HG03439 (cell line): ENCODE measurements around the gene SAC3D1.
"Not testable (repeated sequence)": the region's sequence is repeated elsewhere in the genome, so short reads cannot be mapped to it uniquely, and the experiment has no call there.

Experiments used
- ATAC-seq: cut with Tn5 transposase; IDR thresholded peaks from one replicate; pipeline ENCODE4 v1.9.1; 2021; ENCODE audit warnings: mild to moderate bottlenecking, moderate library complexity; ENCODE audit not compliant: unreplicated experiment

Gene SAC3D1

GRCh38 chr11:65040847-65041622 lies at the start of gene SAC3D1:
Gene SAC3D1 (plus strand): TSS chr11:65041210. CDS start chr11:65041293, 83 bp downstream.
- peak; percentile 81 for ATAC-seq

- no peak for ATAC-seq
These were observed 46.7 kb upstream of the SAC3D1 start for GRCh38 chr11:64994318-64994717.

- no peak for ATAC-seq
These were observed 44.7 kb upstream of the SAC3D1 start for GRCh38 chr11:64996327-64996709.

GRCh38 chr11:64996710-64997380 lies 44.2 kb upstream of the SAC3D1 start, which contains the start of gene BATF2:
Gene BATF2 (minus strand): TSS chr11:64996971. CDS start chr11:64996914, 57 bp downstream.
- no peak for ATAC-seq

DNA sequence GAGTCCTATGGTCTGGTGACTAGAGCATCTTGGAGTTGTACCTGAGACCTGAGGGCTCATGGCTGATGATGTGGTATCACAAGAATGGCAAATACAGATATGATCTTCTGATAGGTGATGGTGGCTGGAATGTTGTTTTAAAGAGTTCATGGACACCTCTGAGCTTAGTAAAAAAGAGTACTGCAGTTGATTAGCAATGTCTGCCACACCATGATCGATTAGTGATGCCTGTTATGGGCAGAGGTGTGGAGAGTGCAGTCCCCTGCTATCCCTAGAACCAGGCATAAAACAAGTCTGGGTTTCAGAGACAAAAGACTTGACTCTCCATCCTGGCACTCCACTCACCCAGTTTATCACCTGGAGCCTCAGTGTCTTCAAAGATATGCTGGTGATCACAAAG lies 42.9 kb upstream of the SAC3D1 start:
- ATAC-seq: no peak

DNA sequence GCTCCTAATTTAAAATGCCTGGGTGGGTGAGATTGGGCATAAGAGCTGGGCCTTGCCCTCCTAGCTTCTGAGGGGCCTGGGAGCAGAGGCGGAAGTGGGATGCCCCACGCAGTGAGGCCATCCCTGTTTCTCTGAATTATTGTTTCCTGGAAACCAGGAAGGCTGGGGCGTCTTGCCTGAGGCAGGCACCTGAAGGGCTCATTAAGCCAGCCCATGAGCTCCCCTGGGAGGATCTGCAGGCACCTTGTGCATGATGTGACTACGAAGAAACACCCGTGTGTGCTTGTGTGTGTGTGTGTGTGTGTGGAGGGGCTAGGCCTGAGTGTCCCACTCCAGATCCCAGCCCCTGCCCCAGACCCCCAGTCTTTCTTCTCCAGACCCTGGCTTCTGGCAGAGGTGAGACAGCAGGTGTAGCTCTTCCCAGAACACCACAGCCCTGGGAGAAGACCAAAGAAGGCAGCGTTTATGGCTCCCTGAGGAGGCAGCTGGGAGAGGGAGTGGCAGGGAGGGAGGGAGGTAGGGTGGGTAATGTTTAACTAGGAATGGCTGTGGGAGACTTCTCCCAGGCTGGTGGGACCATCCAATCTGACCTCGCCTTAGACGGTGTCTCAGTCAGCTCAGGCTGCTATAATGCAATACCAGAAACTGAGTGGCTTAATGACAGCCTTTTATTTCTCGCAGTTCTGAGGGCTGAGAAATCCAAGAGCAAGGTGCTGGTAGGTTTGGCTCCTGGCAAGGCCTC lies 42.1 kb upstream of the SAC3D1 start:
- no peak for ATAC-seq

DNA sequence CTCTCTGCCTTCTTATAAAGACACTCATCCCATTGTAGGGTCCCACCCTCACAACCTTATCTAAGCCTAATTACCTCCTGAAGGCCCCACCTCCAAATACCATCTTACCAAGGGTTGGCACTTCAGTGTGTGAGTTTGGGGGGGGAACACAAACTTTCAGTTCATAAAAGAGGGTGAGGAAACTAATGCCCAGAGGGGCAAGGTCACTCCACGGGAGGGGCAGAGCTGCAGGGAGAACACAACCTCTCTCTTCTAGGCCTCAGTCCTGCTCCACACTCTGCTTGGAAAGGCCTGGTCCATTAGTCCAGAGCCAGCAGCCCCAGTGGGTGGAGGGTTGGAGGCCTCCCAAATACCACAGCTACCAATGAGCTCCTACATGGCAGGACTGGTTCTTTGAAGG lies 41.5 kb upstream of the SAC3D1 start:
- no peak for ATAC-seq

DNA sequence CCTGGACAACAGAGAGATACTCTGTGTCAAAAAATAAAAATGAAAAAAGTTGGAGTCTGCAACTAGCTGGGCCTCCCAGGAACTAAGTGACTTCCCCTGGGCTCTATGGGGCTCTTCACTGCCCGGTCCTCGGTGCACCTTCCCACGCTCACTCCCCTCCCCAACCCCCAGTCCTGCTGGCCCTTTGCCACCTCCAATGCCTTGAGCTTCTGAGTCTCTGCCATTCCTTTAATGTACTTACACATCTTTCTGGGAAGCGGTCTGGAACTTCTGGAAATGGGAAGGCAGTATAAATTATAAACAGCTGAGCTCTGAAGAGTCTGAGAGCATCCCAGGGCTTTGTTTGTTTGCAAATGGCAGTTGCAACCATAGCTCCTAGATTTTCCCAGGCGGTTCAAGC lies 38.3 kb upstream of the SAC3D1 start:
- ATAC-seq: no peak

GRCh38 chr11:65003282-65003681 lies 37.7 kb upstream of the SAC3D1 start:
- no peak for ATAC-seq

- ATAC-seq: not testable (repeated sequence)
These were observed 37.0 kb upstream of the SAC3D1 start for GRCh38 chr11:65003968-65004367.

GRCh38 chr11:65008016-65008415 lies 33.0 kb upstream of the SAC3D1 start:
- no peak for ATAC-seq

- ATAC-seq: no peak
These were observed 32.1 kb upstream of the SAC3D1 start for GRCh38 chr11:65008873-65009272.

GRCh38 chr11:65013130-65013887 lies 27.7 kb upstream of the SAC3D1 start:
- peak; percentile 67 for ATAC-seq

- peak; percentile 79 for ATAC-seq
These were observed 26.9 kb upstream of the SAC3D1 start, which contains the start of gene ARL2 for GRCh38 chr11:65013888-65014725. Gene ARL2 (plus strand): TSS chr11:65014160. CDS start chr11:65014208, 48 bp downstream.

DNA sequence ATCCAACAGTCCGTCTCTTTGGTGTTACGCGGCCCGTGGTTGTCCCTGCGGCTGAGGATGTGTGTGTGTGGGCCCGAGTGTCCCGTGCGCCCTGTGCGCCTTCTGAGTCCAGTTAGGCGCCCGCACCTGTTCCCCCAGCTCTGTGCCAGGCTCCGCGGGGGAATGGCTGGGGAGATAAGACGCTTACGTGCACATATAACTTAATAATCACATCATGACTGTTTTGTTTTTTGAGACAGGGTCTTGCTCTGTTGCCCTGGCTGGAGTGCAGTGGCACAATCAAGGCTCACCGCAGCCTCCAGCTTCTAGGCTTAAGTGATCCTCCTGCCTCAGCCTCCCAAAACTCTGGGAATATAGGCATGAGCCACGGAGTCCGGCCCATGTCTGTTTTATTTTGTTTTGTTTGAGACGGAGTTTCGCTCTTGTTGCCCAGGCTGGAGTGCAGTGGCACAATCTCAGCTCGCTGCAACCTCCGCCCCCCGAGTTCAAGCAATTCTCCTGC lies 26.2 kb upstream of the SAC3D1 start:
- no peak for ATAC-seq

- no peak for ATAC-seq
These were observed 24.3 kb upstream of the SAC3D1 start for GRCh38 chr11:65016705-65017104.

- ATAC-seq: no peak
These were observed 23.1 kb upstream of the SAC3D1 start for GRCh38 chr11:65017937-65018336.

GRCh38 chr11:65019824-65020223 lies 21.2 kb upstream of the SAC3D1 start:
- ATAC-seq: no peak

GRCh38 chr11:65021003-65021402 lies 20.0 kb upstream of the SAC3D1 start:
- no peak for ATAC-seq

- ATAC-seq: no peak
These were observed 19.5 kb upstream of the SAC3D1 start for GRCh38 chr11:65021509-65021908.
